ENCODE results near the gene MAPRE2. TPM values are rescaled to one million over a fixed set of nuclear protein-coding genes. Genes with fewer than 3 reads are reported as not detected.

MAPRE2 gene
- total RNA-seq, 1 experiment from 2014 or later = 5.9 TPM

- no peak overlapping the region for H3K4me3 ChIP-seq
- no peaks in the 10 kb centered on the region for H3K9me3 ChIP-seq
- DNase-seq = no peak
- H3K36me3 ChIP-seq = no peaks in the 10 kb centered on the region
- H3K27me3 ChIP-seq = no peaks in the 10 kb centered on the region
Measured at GRCh38 chr18:35121038-35121437, 79.8 kb downstream of the MAPRE2 start.

GRCh38 chr18:35121531-35121930 is 80.3 kb downstream of the MAPRE2 start:
- Histone ChIP-seq H3K4me3 (no peak overlapping the region), H3K36me3 (no peaks in the 10 kb centered on the region), H3K27me3 (no peaks in the 10 kb centered on the region), H3K9me3 (no peaks in the 10 kb centered on the region)
- no peak for DNase-seq

GRCh38 chr18:35122586-35123224 is 81.5 kb downstream of the MAPRE2 start:
- no peak for DNase-seq

GRCh38 chr18:35123811-35124210 is 82.6 kb downstream of the MAPRE2 start:
- no peaks in the 10 kb centered on the region for H3K36me3 ChIP-seq
- H3K4me3 ChIP-seq = no peak overlapping the region
- H3K27me3 ChIP-seq = no peaks in the 10 kb centered on the region
- no peak for DNase-seq
- H3K9me3 ChIP-seq = no peaks in the 10 kb centered on the region

More at GRCh38 chr18:35122586-35123224, 81.5 kb downstream of the MAPRE2 start:
- Histone ChIP-seq H3K9me3 (no peaks in the 10 kb centered on the region), H3K27me3 (no peaks in the 10 kb centered on the region), H3K36me3 (no peaks in the 10 kb centered on the region), H3K4me3 (no peak overlapping the region)

- H3K4me3 ChIP-seq = no peak overlapping the region
- DNase-seq = no peak
- H3K36me3 ChIP-seq = no peaks in the 10 kb centered on the region
- no peaks in the 10 kb centered on the region for H3K9me3 ChIP-seq
- H3K27me3 ChIP-seq = no peaks in the 10 kb centered on the region
Measured at GRCh38 chr18:35127201-35127600, 86.0 kb downstream of the MAPRE2 start.

GRCh38 chr18:35128675-35129074 is 87.5 kb downstream of the MAPRE2 start:
- no peak overlapping the region for H3K4me3 ChIP-seq
- H3K9me3 ChIP-seq = no peaks in the 10 kb centered on the region
- no peaks in the 10 kb centered on the region for H3K36me3 ChIP-seq
- no peak for DNase-seq
- H3K27me3 ChIP-seq = no peaks in the 10 kb centered on the region

- H3K27me3 ChIP-seq = no peaks in the 10 kb centered on the region
Measured at GRCh38 chr18:35130236-35130635, 89.0 kb downstream of the MAPRE2 start.

GRCh38 chr18:35131387-35132020 is 90.3 kb downstream of the MAPRE2 start:
- no peaks in the 10 kb centered on the region for H3K27me3 ChIP-seq
- no peaks in the 10 kb centered on the region for H3K36me3 ChIP-seq
- no peak overlapping the region for H3K4me3 ChIP-seq
- H3K9me3 ChIP-seq = no peaks in the 10 kb centered on the region
- no peak for DNase-seq

More at GRCh38 chr18:35130236-35130635, 89.0 kb downstream of the MAPRE2 start:
- Histone ChIP-seq H3K36me3 (no peaks in the 10 kb centered on the region), H3K9me3 (no peaks in the 10 kb centered on the region), H3K4me3 (no peak overlapping the region)
- no peak for DNase-seq

GRCh38 chr18:35132021-35132902 is 91.0 kb downstream of the MAPRE2 start:
- no peaks in the 10 kb centered on the region for H3K9me3 ChIP-seq
- H3K36me3 ChIP-seq = no peaks in the 10 kb centered on the region
- no peak for DNase-seq
- H3K4me3 ChIP-seq = no peak overlapping the region
- no peaks in the 10 kb centered on the region for H3K27me3 ChIP-seq

GRCh38 chr18:35134190-35134730 is 93.0 kb downstream of the MAPRE2 start:
- DNase-seq = no peak
- Histone ChIP-seq H3K9me3 (no peaks in the 10 kb centered on the region), H3K36me3 (no peaks in the 10 kb centered on the region)

GRCh38 chr18:35134791-35135531 is 93.7 kb downstream of the MAPRE2 start:
- no peak for DNase-seq
- H3K36me3 ChIP-seq = no peaks in the 10 kb centered on the region
- no peak overlapping the region for H3K4me3 ChIP-seq
- H3K9me3 ChIP-seq = no peaks in the 10 kb centered on the region
- H3K27me3 ChIP-seq = no peaks in the 10 kb centered on the region

More at GRCh38 chr18:35134190-35134730, 93.0 kb downstream of the MAPRE2 start:
- Histone ChIP-seq H3K27me3 (no peaks in the 10 kb centered on the region), H3K4me3 (no peak overlapping the region)

GRCh38 chr18:35136248-35136647 is 95.0 kb downstream of the MAPRE2 start:
- H3K4me3 ChIP-seq = no peak overlapping the region
- no peak for DNase-seq
- H3K9me3 ChIP-seq = no peaks in the 10 kb centered on the region
- no peaks in the 10 kb centered on the region for H3K27me3 ChIP-seq
- no peaks in the 10 kb centered on the region for H3K36me3 ChIP-seq

GRCh38 chr18:35136885-35137284 is 95.7 kb downstream of the MAPRE2 start:
- Histone ChIP-seq H3K4me3 (no peak overlapping the region), H3K36me3 (no peaks in the 10 kb centered on the region), H3K9me3 (no peaks in the 10 kb centered on the region), H3K27me3 (no peaks in the 10 kb centered on the region)
- no peak for DNase-seq

- no peaks in the 10 kb centered on the region for H3K27me3 ChIP-seq
- no peak for DNase-seq
- no peaks in the 10 kb centered on the region for H3K9me3 ChIP-seq
- no peak overlapping the region for H3K4me3 ChIP-seq
- H3K36me3 ChIP-seq = no peaks in the 10 kb centered on the region
Measured at GRCh38 chr18:35137632-35138031, 96.4 kb downstream of the MAPRE2 start.

GRCh38 chr18:35138773-35139172 is 97.6 kb downstream of the MAPRE2 start:
- no peaks in the 10 kb centered on the region for H3K36me3 ChIP-seq
- H3K4me3 ChIP-seq = no peak overlapping the region
- no peaks in the 10 kb centered on the region for H3K9me3 ChIP-seq
- no peaks in the 10 kb centered on the region for H3K27me3 ChIP-seq
- DNase-seq = no peak

GRCh38 chr18:35139517-35139916 is 98.3 kb downstream of the MAPRE2 start:
- Histone ChIP-seq H3K9me3 (no peaks in the 10 kb centered on the region), H3K27me3 (no peaks in the 10 kb centered on the region), H3K4me3 (no peak overlapping the region), H3K36me3 (no peaks in the 10 kb centered on the region)
- DNase-seq = no peak
